DOHH2 (cell line): Measurements from ENCODE around the gene SPATA20.

Experiments used
- CTCF ChIP-seq: fragments of 200-600 bp; sonication (generic); IDR thresholded peaks from one replicate; pipeline ENCODE4 v1.5.1; 2014; ENCODE audit warnings: antibody characterized with exemption, mild to moderate bottlenecking, low read depth, low read length; ENCODE audit not compliant: poor library complexity, severe bottlenecking
- EZH2phosphoT487 ChIP-seq: fragments of 200-600 bp; sonication (generic); IDR thresholded peaks from 2 replicates; pipeline ENCODE4 v1.6.1; 2017; ENCODE audit warnings: borderline replicate concordance, mild to moderate bottlenecking, antibody characterized with exemption, low read length, moderate library complexity, mixed read lengths

- TF ChIP-seq CTCF (no peak), EZH2phosphoT487 (no peak)
Measured at GRCh38 chr17:50513495-50513894, 33.5 kb upstream of the SPATA20 start.
